Stomach (tissue), 4 donors: Measurements from ENCODE around the gene REEP6.

Experiments used
- CTCF ChIP-seq, 7 experiments: fragments of 450-650 bp in 4 of 7; fragments of 200-600 bp in 3 of 7; sonication (generic) in 3 of 7; IDR thresholded peaks; one replicate each; pipeline ENCODE4 v1.5.1; 2016 to 2019; ENCODE audit warnings: antibody characterized with exemption in 7 of 7, control low read depth in 2 of 7, mild to moderate bottlenecking in 1 of 7
- EP300 ChIP-seq: sonication (generic); formaldehyde crosslinking; IDR thresholded peaks from one replicate; pipeline ENCODE4 v1.6.1; 2017; ENCODE audit warnings: antibody characterized with exemption

- TF ChIP-seq EP300 (no peak), CTCF (IDR thresholded peaks at IDR 0.05) (no peak)
Measured at GRCh38 chr19:1495799-1496713, 5.1 kb downstream of the REEP6 start.
